NCI-H1694 treated with DMSO at 0.1 percent for 48 hours (cell line): ENCODE data around the gene OR5F1.

Source experiments
- DNase-seq: peaks from one replicate; lab custom pipeline; 2025; lab: John Stamatoyannopoulos, UW

The OR5F1 gene

DNA sequence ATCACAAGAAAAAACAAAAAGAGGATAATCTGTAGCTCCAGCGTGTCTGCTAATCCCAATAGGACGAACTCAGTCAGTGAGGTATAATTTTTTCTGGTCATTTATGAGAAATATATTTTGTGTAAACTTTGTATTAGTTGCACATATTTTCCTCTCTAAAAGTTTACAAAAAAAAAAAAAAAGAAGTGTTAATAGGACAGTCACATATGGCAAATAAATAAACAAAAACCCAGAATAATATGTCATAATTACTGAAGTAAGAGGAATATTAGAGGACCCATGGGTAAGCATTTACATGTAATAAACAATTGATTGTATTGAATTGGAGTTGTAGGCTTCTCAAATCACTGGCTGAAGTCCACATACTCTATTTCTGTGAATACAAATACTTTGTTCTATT lies at the start of gene OR5F1:
Gene OR5F1 (minus strand): TSS at position 101 of the 400 bp plus-strand sequence. CDS start 0 bp downstream, at position 101.
- DNase-seq = no peak

DNA sequence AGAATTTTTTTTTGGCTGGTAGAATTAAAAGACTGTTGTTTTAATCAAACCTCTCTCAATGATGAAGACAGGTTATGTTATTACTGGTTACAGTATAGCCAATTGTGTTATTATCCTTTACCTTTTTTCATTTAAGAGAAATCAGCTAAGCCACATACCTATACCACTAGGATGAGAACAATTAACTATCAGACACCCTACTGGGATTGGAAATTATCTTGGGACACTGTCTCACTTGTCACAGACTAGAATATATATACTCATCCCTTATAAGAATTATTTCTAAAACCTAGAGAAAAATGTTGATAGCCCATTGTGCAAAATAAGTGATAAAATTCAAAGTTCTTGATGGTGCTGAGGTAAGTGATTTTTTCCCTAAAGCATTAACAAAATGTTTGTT lies 32.9 kb upstream of the OR5F1 start, which contains the start of gene OR5AS1:
Gene OR5AS1 (plus strand): TSS at position 301 of the 400 bp plus-strand sequence. CDS start 2,765 bp downstream, outside the sequence.
- no peak for DNase-seq

DNA sequence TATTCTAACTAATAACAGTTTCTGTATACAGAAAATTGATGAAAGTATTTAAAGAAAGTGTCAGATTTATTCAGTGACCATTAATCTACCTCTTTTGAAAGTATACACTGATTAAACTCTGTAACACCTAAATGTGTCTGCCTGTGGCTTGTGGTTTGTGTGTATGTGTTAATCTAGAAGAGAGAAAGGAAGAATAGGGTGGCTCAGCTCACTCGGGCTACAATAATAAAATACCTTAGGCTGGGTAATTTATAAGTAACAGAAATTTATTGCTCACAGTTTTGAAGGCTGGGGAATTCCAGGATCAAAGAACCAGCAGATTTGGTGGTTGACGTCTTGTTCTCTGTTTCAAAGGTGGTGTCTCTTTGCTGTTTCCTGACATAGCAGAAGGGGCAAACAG lies 19.4 kb upstream of the OR5F1 start:
- no peak for DNase-seq

DNA sequence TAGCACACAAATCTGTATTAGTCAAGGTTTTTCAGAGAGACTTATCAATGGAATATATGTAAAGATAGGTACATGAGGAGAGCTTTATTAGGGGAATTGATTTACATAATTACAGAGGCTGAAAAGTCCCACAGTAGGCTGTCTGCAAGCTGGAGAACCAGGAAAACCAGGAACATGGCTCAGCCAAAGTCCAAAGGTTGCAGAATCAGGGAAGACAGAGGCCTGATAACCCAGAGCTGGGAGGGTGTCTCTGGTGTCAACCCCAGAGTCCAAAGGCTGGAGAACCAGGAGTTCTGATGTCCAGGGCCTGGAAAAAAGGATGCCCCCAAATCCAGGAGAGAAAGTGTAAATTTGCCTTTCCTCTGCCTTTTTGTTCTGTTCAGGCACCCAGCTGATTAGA lies 16.3 kb upstream of the OR5F1 start:
- no peak for DNase-seq

DNA sequence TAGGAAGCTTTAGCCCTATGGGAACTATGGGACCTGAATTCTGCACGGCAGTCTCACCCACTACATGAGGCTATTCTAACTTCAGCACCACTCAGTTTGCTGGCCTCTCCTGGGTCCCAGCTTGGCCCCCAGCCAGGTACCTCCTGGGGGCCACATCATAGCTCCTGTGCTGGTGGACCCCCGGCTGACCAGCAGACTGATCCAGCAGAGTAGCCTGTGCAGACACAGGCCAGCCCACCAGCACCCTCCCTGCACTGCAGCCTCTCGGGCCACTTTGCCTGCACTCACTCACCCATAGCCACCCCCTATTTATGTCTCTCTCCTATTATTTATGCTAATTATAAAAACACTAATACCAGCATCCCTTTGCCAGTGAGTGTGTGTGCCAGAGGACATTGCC lies 23.5 kb downstream of the OR5F1 start:
- no peak for DNase-seq

DNA sequence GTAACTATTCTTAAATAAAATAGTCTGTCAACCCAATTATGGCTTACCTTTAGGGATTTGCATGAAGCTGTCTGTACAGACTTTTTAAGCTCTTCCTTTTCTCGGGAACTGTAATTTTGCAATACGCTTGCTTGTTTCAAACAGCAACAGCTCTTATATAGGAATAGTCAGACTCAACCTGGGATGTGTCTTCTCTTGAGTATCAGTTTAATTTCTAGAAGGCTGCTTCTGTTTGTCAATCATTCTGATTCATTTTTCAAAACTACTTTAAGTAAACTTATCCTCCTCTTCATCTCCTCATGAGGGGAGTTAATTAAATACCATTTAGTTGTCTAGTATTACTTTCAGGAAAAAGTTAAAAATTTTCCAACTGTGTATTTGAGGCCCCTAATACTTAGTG lies 24.6 kb downstream of the OR5F1 start, which contains the start of gene OR10AG1:
Gene OR10AG1 (minus strand): TSS at position 101 of the 400 bp plus-strand sequence. CDS start 38 bp downstream, at position 63.
- no peak for DNase-seq

DNA sequence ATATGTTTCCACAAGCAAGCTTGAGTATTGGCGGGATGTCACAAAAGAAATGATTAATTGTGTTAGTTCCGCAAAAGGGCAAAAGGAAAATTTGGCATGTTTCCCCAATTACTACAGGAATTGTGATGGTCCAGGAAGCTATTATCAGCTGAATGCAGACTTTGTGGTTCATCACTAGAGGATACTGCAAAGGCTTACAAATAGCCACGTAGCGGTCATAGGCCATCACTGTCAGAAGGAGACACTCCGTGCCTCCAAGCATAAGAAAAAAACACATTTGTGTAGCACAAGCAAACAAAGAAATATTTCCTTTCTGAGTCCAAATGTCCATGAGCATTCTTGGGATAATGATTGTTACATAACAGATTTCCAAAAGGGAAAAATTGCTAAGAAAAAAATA lies 26.5 kb downstream of the OR5F1 start:
- DNase-seq = no peak

DNA sequence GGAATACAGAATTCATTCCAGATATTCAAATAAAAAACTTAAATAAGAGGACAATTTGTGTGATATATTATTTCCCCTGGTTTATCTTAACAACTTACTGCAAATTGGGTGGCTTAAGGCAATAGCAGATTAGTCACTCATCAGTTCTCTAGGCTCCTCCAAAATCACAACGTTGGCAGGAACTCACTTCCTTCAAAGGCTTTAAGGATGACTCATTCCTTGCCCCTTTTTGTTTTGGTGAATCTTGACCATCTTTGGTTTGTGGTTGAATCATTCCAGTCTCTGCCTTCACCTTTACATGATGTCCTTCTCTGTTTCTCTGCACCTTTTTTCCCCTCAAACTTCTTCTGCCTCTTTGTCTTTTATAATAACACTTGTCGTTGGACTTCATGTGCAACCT lies 28.0 kb downstream of the OR5F1 start:
- no peak for DNase-seq

DNA sequence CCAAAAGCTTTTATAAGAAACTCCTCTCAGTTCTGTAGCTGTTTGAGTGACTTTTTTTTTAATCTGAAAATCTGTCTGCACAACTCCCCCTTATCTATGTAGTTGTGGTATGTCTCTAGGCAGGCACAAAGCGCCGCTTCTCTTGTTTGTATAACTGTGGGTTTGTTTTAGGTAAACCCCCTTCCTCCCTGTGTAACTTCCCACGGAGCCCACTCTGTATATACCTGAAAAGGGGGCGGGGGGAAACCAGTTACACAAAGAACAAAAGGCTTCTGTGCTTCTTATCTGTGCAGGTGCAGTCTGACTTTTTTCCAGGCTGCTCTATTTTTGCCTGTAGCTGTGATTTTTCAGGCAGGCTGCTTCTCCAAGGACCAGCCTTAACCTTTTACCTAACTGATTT lies 37.9 kb downstream of the OR5F1 start:
- no peak for DNase-seq

DNA sequence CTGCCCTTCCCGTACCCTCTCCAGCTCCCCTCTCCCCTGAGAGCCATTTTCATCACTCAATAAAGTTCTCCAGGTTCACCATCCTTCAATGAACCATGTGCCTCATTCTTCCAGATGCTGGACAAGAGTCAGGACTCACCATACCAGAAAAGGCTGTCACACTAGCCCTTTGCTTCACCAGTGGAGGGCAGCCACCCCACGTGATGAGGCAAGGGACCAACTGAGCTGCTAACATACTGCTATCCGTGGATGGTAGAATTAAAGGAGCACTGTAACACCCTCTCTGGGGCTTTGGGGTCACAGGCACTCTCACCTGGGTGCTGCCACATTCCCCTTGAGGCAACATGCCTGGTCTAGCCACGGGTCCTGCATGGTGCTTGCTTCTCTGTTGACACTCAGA lies 45.1 kb downstream of the OR5F1 start:
- no peak for DNase-seq
